Loucy (cell line): ENCODE results near the gene GRB7.

ENCODE experiments used
- H2AFZ ChIP-seq: fragments of 200-600 bp; sonication (generic); 2 replicates; pipeline ENCODE4 v1.6.0; 2016; ENCODE audit warnings: antibody characterized with exemption, mild to moderate bottlenecking, low read length, moderate library complexity
- H3F3A ChIP-seq: fragments of 200-600 bp; 2 replicates; pipeline ENCODE4 v1.6.0; 2016; ENCODE audit warnings: antibody characterized with exemption, low read depth, mild to moderate bottlenecking
- H3K27me3 ChIP-seq: fragments of 200-600 bp; sonication (generic); 2 replicates; pipeline ENCODE4 v1.6.1; 2014; ENCODE audit warnings: low read length, mild to moderate bottlenecking; ENCODE audit not compliant: insufficient read depth, poor library complexity, severe bottlenecking
- H3K36me3 ChIP-seq: fragments of 200-600 bp; sonication (generic); 2 replicates; pipeline ENCODE4 v1.6.1; 2016; ENCODE audit warnings: low read length; ENCODE audit not compliant: insufficient read depth
- H3K4me1 ChIP-seq: fragments of 200-600 bp; sonication (generic); 2 replicates; pipeline ENCODE4 v1.5.1; 2014; ENCODE audit warnings: low read length, mild to moderate bottlenecking; ENCODE audit not compliant: insufficient read depth, poor library complexity, severe bottlenecking
- H3K4me2 ChIP-seq: fragments of 200-600 bp; sonication (generic); 2 replicates; pipeline ENCODE4 v1.6.0; 2014; ENCODE audit warnings: antibody characterized with exemption, low read length, low read depth, mild to moderate bottlenecking; ENCODE audit not compliant: poor library complexity, severe bottlenecking
- H3K4me3 ChIP-seq: fragments of 200-600 bp; sonication (generic); 2 replicates; pipeline ENCODE4 v1.5.1; 2014; ENCODE audit warnings: low read length, mild to moderate bottlenecking, mixed read lengths; ENCODE audit not compliant: poor library complexity, severe bottlenecking
- H3K79me2 ChIP-seq: fragments of 200-600 bp; sonication (generic); 2 replicates; pipeline ENCODE4 v1.6.1; 2014; ENCODE audit warnings: low read length; ENCODE audit not compliant: insufficient read depth
- H3K9ac ChIP-seq: fragments of 200-600 bp; sonication (generic); 2 replicates; pipeline ENCODE4 v1.6.0; 2014; ENCODE audit warnings: mild to moderate bottlenecking, low read depth, low read length, moderate library complexity; ENCODE audit not compliant: poor library complexity, severe bottlenecking
- H3K9me2 ChIP-seq: fragments of 200-600 bp; sonication (generic); replicated peaks from 2 replicates; pipeline ENCODE4 v1.6.1; 2016; ENCODE audit warnings: low read depth, low read length, mixed read lengths
- H3K9me3 ChIP-seq: fragments of 200-600 bp; sonication (generic); 2 replicates; pipeline ENCODE4 v1.6.1; 2014; ENCODE audit warnings: mild to moderate bottlenecking, antibody characterized with exemption, low read length, low read depth; ENCODE audit not compliant: insufficient read depth
- H4K20me1 ChIP-seq: fragments of 200-600 bp; sonication (generic); 2 replicates; pipeline ENCODE4 v1.6.0; 2014; ENCODE audit warnings: antibody characterized with exemption, low read length, mild to moderate bottlenecking; ENCODE audit not compliant: insufficient read depth, poor library complexity, severe bottlenecking
- EZH2phosphoT487 ChIP-seq: fragments of 200-600 bp; IDR thresholded peaks from 2 replicates; pipeline ENCODE4 v1.6.1; 2018; ENCODE audit warnings: antibody characterized with exemption, mild to moderate bottlenecking, moderate library complexity, borderline replicate concordance
- TF ChIP-seq, protein P1 (sequence below): fragments of 200-600 bp; sonication (generic); conservative IDR thresholded peaks from 2 replicates; pipeline ENCODE4 v1.5.1; 2014; ENCODE audit warnings: mild to moderate bottlenecking, antibody characterized with exemption, low read length

GRB7 gene

DNA sequence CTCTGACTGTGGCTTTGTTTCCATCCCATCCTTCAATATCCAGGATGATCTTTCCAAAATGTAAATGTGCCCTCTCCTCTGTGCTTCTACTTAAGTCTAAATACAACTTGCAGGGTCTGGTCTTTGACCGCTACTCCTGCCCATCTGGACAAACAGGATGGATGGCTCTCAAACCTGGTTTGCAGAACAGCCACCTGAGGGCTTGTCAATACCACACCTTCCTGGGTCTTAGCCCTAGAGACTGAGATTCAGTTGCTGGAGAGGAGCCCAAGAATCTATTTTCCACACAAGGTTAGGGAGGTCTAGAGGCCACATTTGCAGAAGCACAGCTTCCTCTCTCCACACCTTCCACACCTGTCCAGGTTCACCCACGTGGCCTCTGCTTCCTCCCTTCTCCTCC lies 1.9 kb upstream of the GRB7 start:
- H3K36me3 ChIP-seq = no peaks in the 10 kb centered on the region
- H3K4me2 ChIP-seq = no peak overlapping the region
- no peaks in the 10 kb centered on the region for H3K9me2 ChIP-seq
- H3K4me3 ChIP-seq = no peak overlapping the region
- no peaks in the 10 kb centered on the region for H3K4me1 ChIP-seq
- no peaks in the 10 kb centered on the region for H3F3A ChIP-seq
- TF ChIP-seq, protein P1, sequence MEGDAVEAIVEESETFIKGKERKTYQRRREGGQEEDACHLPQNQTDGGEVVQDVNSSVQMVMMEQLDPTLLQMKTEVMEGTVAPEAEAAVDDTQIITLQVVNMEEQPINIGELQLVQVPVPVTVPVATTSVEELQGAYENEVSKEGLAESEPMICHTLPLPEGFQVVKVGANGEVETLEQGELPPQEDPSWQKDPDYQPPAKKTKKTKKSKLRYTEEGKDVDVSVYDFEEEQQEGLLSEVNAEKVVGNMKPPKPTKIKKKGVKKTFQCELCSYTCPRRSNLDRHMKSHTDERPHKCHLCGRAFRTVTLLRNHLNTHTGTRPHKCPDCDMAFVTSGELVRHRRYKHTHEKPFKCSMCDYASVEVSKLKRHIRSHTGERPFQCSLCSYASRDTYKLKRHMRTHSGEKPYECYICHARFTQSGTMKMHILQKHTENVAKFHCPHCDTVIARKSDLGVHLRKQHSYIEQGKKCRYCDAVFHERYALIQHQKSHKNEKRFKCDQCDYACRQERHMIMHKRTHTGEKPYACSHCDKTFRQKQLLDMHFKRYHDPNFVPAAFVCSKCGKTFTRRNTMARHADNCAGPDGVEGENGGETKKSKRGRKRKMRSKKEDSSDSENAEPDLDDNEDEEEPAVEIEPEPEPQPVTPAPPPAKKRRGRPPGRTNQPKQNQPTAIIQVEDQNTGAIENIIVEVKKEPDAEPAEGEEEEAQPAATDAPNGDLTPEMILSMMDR = no peak
- no peak for TF ChIP-seq EZH2phosphoT487
- H3K27me3 ChIP-seq = no peaks in the 10 kb centered on the region
- no peak overlapping the region for H2AFZ ChIP-seq
- no peaks in the 10 kb centered on the region for H3K79me2 ChIP-seq
- H4K20me1 ChIP-seq = no peaks in the 10 kb centered on the region
- H3K9me3 ChIP-seq = no peaks in the 10 kb centered on the region
- no peak overlapping the region for H3K9ac ChIP-seq

DNA sequence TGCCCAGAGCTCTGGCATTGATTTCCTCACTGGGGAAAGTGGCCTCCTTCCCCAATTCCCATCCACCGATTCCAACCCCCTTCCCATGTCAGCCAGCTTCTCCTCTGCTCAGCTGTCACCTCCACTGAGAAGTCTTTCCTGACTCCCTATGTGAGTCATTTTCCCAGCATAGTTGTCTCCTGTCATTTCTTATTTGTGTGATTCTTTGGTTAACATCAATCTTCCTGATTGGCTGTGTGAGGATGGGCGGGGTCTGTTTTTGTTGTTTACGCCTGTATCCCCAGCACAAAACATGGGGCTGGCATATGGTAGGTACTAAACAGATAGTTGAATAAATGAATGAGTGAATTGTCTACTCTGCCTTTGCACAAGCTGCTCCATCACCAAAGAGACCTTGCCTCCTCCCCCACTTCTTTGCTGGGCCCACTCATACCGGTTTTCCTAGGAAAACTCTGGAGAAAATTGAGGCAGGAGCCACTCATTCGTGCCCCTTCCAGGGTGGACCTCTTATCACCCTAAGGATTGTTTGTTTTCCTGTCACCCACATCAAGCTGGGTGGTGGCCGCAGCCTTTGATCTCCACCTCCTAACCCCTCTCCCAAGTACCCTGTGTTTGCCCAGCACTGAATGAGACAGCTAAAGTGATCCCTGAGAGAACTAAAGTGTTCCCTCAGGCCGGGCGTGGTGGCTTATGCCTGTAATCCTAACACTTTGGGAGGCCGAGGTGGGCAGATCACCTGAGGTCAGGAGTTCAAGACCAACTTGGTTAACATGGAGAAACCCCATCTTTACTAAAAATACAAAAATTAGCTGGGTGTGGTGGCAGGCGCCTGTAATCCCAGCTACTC lies 1.2 kb upstream of the GRB7 start:
- H3K4me3 ChIP-seq = no peak overlapping the region
- no peak overlapping the region for H3K4me2 ChIP-seq
- H4K20me1 ChIP-seq = no peaks in the 10 kb centered on the region
- no peaks in the 10 kb centered on the region for H3K9me3 ChIP-seq
- no peaks in the 10 kb centered on the region for H3K27me3 ChIP-seq
- no peak overlapping the region for H3K9ac ChIP-seq
- no peaks in the 10 kb centered on the region for H3F3A ChIP-seq
- H3K9me2 ChIP-seq = no peaks in the 10 kb centered on the region
- H2AFZ ChIP-seq = no peak overlapping the region
- no peaks in the 10 kb centered on the region for H3K36me3 ChIP-seq
- TF ChIP-seq EZH2phosphoT487 = no peak
- TF ChIP-seq, protein P1 = no peak
- no peaks in the 10 kb centered on the region for H3K79me2 ChIP-seq
- no peaks in the 10 kb centered on the region for H3K4me1 ChIP-seq

- TF ChIP-seq, protein P1 = no peak
- no peak for TF ChIP-seq EZH2phosphoT487
- H3K79me2 ChIP-seq = no peaks in the 10 kb centered on the region
- H3K9ac ChIP-seq = no peak overlapping the region
- H3K36me3 ChIP-seq = no peaks in the 10 kb centered on the region
- no peak overlapping the region for H2AFZ ChIP-seq
- H3K27me3 ChIP-seq = no peaks in the 10 kb centered on the region
- no peaks in the 10 kb centered on the region for H3K9me2 ChIP-seq
- H3K4me3 ChIP-seq = no peak overlapping the region
- H4K20me1 ChIP-seq = no peaks in the 10 kb centered on the region
- no peak overlapping the region for H3K4me2 ChIP-seq
- H3K4me1 ChIP-seq = no peaks in the 10 kb centered on the region
- H3F3A ChIP-seq = no peaks in the 10 kb centered on the region
- H3K9me3 ChIP-seq = no peaks in the 10 kb centered on the region
Observed at GRCh38 chr17:39737206-39737759, 455 bp upstream of the GRB7 start.
